Measurements from ENCODE around the gene CASR.

Gene CASR

GRCh38 chr3:122215592-122216298 lies 32.3 kb downstream of the CASR start:
- DNase-seq: peak; percentile 86

- DNase-seq: peak; percentile 89
Observed at GRCh38 chr3:122217901-122218300, 34.4 kb downstream of the CASR start.

GRCh38 chr3:122219242-122219872 lies 35.9 kb downstream of the CASR start:
- no peak for DNase-seq

DNA sequence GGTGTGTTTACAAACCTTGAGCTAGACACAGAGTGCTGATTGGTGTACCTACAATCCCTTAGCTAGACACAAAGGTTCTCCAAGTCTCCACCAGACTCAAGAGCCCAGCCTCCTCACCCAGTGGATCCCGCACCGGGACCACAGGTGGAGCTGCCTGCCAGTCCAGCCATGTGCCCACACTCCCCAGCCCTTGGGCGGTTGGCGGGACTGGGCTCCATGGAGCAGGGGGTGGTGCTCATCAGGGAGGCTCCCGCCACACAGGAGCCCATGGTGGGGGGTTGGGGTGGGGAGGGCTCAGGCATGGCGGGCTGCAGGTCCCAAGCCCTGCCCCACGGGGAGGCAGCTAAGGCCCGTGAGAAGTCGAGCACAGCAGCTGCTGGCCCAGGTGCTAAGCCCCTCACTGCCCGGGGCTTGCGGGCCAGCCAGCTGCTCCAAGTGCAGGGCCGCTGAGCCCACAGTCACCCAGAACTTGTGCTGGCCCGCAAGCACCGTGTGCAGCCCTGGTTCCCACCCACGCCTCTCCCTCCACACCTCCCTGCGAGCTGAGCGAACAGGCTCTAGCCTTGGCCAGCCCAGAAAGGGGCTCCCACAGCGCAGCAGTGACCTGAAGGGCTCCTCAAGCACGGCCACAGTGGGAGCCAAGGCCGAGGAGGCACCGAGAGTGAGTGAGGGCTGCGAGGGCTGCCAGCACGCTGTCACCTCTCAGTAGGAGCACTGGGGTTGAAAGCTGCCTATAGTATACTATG lies 43.7 kb downstream of the CASR start:
- DNase-seq: no peak

DNA sequence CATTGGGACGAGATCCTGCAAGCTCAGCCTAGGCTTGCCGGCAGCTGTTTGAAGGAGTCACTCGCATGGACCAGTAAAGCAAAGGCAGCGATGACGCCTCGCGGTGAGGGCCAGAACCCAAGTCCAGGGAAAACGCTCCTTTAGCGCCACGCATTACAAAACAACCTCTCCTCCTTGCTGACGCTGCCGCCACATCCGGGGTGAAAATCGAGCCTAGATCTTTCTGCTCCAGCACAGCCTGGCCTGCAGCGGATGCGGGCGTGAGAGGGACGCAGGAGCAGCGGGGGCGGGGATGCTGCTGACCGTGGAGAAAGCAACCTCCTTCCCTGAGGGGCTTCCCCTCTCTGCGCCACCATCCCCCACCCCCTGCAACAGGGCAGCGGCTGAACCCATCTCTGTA lies 46.7 kb downstream of the CASR start:
- DNase-seq: no peak

GRCh38 chr3:122231465-122232157 lies 48.1 kb downstream of the CASR start:
- DNase-seq: no peak

- no peak for DNase-seq
Observed at GRCh38 chr3:122232485-122232884, 49.0 kb downstream of the CASR start.

GRCh38 chr3:122233101-122233952 lies 49.9 kb downstream of the CASR start:
- no peak for DNase-seq

DNA sequence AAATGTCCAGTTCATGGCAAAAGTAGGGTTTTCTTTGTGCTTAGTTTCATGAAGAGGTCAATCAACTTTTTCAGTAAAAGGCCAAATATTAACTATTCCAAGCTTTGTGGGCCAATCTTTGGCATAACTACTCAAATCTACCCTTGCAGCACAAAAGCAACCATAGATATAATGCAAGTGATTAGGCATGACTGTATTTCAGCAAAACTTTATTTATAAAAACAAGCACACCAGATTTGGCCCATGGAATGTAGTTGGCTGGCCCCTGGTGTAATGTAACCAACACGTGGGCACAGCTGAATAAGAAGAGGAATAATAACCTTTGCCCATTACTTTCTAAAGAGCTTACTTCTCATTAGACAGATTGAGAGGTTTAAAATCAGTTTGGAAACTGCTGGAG lies 50.6 kb downstream of the CASR start:
- DNase-seq: no peak

DNA sequence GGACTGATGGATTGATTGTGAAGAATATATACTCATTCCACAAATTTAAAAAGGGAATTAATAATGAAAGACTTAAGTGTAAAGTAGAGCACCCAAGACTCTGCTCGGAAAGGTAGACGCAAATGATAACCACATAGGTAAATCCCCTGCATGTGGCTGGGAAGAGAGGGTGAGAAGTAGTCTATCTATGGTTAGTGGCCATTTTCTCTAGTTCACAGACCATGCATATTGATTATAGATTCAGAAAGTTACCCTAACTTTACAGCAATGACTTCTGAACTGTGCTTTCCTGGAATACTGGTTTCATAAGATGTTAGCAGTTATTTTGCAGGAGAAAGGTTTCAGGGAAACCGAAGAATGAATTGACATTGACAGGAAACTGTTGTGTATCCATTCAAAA lies 51.7 kb downstream of the CASR start:
- no peak for DNase-seq

DNA sequence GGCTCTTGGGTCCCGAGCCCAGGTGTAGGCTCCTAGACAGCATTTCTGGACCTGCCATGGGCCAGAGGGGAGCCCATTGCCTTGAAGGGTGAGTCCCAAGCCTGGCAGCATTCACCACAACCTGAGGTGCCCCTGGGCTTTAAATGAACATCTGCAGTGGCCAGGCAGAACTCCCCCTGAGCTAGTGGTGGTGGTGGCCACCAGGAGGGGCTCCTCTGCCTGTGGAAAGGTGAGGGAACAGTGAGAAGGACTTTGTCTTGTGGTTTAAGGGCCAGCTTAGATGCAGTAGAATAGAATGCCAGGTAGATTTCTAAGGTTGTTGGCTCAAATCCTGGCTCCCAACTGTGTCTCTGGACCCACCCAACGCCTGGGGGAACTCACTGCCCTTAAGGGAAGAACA lies 55.6 kb downstream of the CASR start:
- DNase-seq: no peak

DNA sequence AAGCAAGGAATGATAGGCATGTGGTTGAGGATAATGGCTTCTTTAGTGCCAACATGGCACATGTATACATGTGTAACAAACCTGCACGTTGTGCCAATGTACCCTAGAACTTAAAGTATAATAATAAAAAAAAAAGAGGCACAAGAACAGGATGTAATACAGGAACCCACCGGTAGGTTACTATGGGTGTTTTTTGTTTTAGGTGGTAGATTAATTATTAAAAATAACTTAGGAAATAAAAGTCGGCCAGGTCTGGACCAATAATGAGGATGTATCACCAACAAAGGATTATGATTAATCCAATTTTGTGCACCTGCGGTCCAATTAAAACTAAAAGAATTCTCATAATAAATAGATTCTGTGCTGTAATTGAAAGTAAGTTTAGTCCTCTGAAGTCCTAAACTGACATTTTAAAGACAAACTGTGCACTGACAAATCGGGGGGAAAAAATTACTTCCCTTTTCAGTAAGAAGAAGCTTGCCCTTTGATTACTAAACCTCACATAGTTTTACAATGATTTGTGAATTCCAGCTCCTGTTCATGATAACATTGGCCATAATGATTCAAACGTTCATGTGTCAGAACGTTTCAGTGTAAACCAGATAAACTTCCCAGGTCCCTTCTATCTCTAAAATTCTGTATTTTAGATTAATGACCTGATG lies 62.2 kb downstream of the CASR start:
- no peak for DNase-seq

- DNase-seq: peak; percentile 39
Observed at GRCh38 chr3:122246199-122246598, 62.7 kb downstream of the CASR start.

DNA sequence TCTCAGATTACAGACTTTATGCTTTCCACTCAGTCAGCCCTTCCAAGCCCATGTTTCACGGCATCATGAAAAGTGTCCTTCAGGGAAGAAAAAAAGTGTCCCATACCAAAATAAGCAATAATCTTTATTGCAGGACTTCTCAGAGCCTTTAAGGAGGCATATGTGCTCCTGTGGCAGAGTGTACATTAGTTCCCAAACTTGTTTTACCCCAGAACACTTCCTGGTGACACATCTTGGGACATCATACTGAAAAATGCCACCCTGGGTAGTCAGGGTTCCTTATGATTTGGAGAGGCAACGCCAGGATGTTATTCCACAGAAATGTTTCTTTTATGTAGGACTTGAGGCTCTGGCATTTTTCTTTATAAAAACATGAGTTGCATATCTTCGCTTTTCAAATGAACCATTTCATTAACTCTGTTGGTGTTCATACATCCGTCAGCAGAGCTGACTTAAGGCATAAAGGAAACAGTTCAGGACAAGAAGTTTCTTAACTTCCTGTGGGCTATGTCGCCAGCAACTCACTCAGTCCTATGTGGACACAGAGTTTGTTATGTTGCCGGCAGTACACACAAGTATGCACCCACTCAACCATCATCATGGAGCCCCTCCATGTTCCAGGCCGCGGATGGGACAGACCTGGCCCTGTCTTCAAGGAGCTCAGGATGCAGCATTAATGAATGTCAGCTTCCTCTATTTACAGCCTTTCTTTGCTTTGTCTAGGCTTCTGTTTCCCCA lies 63.8 kb downstream of the CASR start:
- DNase-seq: peak; percentile 64

DNA sequence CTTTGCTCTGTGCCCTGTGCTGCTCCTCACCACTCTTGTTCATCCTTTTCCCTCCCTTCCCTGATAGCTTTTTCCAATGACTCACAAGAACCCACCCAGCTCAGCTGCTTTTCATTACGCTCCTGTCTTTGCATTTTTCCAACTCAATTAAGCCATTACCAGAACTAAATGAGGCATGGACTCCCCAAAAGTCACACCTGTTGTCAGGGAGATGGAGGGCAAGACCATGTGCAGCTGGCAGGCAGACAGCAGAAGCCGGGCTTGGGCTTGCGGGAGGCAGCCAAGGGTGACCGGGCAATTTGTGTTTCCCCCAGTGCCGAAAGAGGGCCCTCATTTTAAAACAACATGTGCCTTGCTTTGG lies 64.3 kb downstream of the CASR start:
- peak; percentile 99 for DNase-seq

DNA sequence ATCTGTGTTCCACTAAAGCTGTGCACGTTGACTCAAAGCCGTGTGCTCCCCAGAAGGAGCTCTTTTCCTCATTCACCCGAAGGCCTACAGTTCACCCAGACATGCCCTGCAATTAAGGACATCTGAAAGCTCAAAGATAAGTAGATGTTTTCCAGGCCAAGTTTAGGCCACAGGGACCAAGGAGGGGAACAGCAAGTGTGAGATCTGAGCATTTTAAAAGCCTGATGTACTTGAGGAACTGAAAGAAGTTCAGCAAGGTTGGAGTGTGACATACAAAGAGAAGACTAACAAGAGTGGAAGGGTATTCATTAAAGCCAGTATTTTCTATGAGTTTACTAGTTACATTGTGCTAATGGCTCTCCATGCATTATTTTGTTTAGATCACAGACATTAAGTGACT lies 68.0 kb downstream of the CASR start:
- peak; percentile 27 for DNase-seq

DNA sequence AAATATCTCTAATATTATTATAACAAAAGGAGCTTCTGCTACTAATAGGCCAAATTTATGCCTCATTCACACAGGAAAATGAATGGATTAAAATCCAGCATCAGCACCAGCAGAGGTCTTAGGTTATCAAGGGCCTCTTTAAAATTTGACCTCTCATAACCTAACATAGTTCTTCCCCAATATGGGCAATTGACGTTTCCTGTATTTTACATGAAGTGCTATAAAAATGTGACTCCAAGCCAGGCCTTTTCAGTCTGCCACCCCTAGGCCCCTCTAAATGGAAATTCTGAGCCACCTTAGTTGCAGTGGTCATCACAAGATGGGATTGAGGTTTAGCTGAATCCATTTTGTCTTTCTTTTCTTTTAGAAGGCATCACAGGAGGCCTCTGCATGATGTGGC lies 70.1 kb downstream of the CASR start:
- DNase-seq: peak; percentile 60

DNA sequence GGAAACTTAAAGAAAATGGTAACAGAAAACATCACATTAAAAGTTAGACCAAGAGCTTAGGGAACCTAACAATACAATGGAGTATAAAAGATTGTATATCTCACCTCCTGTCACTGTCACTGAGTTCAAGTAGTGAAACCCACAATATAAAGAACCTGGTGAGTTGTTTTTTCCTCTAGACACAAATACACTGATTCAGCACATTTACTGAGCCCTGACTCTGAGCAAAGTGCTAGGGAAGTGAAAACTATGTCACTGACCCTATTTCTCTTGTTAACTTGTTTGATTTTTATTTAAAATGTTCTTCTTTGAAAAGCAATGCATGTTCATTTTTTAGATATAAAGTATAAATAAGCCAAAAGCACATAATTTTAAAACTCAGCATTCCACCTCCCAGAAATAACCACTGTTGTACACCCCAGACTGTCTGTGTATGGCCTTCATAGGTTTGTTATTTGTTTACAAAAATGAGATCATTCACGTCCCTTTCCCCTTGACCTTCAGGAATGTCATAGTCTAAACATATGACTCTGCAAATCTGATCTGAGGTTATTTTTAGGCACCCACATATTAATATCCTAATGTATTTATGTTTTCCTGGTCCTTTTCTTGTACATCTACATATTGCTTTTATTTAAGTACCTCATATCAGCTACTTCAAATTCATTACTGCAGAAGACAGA lies 72.4 kb downstream of the CASR start:
- DNase-seq: peak; percentile 29

GRCh38 chr3:122257644-122258364 lies 74.3 kb downstream of the CASR start:
- DNase-seq: no peak

Data from DMS79 treated with DMSO at 0.1 percent for 48 hours (cell line).